ENCODE measurements around the gene PARD6B. TPM values are rescaled to one million over a fixed set of nuclear protein-coding genes. Genes with fewer than 3 reads are reported as not detected.

Gene PARD6B, protein sequence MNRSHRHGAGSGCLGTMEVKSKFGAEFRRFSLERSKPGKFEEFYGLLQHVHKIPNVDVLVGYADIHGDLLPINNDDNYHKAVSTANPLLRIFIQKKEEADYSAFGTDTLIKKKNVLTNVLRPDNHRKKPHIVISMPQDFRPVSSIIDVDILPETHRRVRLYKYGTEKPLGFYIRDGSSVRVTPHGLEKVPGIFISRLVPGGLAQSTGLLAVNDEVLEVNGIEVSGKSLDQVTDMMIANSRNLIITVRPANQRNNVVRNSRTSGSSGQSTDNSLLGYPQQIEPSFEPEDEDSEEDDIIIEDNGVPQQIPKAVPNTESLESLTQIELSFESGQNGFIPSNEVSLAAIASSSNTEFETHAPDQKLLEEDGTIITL
- 2.3 and 3.5 TPM in 2 replicates for total RNA-seq

DNA sequence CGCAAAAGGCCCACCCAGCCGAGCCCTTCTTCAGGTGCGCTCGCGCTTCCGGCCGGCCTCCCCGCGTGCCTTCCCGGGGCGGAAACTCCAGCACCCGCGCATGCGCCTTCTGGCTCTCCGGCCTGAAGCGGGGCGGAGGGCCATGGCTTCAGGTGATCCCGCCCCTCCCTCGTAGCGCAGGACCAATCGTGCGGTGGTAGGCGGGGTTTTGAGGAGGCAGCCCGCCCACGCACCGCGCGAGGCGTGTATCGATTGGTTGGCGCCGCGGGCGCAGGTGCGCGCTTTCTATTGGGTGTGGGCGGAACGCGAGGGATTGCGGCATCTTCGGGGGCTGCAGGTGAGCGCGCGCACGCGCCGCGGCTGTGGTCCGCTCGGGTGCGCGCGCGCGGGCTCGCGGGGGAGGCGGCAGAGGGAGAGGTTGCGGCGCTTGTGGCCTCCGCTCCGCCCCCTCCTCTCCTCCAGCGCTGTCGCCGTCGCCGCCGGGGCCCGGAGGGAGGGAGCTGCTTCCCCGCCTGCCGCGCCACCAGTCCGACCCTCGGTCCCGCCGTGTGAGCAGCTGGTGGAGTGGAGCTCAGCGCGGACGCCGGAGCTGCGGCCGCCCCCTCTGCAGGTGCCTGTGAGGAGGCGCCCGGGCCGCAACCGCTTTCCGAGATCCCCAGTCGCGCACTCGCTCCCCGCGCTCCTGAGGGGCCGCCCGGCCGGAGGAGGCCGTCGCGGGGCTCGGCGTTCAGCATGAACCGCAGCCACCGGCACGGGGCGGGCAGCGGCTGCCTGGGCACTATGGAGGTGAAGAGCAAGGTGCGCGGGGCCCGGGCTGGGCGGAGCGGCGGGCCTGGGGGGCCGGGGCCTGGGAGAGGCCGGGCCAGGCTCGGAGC is at the start of gene PARD6B:
Gene PARD6B, plus strand, starts transcription at position 526 of the 875 bp plus-strand sequence. Its CDS starts 207 bp downstream, at position 733.

DNA sequence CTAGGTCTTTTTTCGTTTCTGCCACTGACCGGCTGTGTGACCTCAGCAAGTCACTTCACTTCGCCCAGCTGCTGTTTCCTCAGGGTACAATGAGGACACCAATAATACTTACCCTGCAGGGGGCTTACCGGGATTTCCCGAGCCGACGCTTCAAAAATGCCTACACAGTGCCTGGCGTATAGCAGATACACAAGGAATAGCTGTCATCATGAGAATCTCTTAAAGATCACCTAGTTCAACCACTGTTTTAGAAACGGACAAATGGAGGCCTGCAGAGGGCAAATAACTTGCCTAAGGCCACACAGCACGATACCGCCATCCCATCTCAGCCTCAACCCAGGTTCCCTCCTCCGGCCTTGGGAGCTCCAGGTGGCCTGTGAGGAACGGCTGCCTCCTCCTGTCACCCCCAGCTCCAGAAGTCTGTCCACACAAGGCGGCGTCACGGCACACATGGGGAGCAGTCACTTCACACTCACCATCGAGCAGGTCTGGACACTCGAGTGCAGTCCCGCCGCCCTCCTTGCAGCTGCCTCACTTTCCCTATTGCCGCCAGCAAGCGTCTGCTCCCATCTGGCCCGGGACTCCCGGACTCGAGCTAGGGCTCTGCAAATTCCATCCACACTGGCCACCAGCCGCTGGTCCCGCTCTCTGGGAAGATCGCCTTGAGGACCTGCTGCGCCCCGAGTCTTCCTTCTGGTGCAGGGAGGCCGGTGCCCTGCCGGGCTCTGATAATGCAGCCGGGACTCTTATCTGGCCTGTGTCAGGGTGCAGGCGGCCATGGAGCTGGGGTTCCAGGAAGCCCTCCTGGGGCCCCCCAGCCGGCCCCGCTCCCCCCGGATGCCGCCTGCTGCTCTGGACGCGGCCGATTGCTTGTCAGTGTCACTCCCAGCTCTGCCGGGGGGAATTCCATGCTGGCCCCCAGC is 40.5 kb upstream of the PARD6B start, which contains the start of gene RIPOR3:
Gene RIPOR3, minus strand, starts transcription at position 893 of the 923 bp plus-strand sequence. Its CDS starts 414 bp downstream, at position 479.

DNA sequence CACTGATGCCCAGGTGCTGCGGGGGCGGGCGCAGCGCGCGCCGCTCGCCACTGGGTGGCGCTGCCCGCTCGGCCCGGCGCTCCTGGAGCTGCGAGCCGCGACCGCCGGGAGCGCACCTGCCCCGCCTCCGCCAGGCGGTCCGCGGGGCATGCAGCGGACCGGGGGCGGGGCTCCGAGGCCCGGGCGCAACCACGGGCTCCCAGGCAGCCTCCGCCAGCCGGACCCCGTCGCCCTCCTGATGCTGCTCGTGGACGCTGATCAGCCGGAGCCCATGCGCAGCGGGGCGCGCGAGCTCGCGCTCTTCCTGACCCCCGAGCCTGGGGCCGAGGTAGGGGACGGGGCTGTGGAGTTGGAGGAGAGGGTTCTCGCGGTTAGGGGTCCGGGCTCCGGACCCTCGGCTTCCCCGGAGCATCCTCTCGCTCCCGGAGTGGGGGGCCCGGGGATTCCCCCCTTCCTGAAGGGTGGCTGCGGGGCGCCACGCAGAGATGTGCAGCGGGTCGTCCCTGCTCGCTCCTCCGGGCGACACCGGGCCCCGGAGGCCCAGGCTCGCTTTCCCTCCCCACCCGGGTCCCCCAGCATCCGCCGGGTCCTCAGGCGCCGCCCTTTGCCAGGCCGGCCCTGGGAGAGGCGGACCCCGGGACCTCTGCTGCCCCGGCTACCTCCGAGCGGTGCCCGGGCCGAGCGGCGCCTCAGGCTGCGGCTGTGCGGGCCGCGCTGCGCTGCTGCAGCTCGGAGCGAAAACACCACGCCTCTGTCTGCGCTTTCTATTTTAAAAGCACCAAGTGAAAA is 63.7 kb downstream of the PARD6B start, which contains the start of gene BCAS4:
Gene BCAS4, plus strand, starts transcription at position 216 of the 789 bp plus-strand sequence. Its CDS starts 23 bp downstream, at position 239.

Other genes starting within 250 kb of the PARD6B start
- 18.7 and 24.7 TPM in 2 replicates for gene PTPN1, start 221.2 kb upstream of the PARD6B start, total RNA-seq
- gene RIPOR3, start 40.0 kb upstream of the PARD6B start, total RNA-seq, result 12.7 and 15.6 TPM in 2 replicates
- gene BCAS4, start 63.5 kb downstream of the PARD6B start, total RNA-seq, result 14.2 and 17.9 TPM in 2 replicates
- gene ADNP, start 199.9 kb downstream of the PARD6B start, total RNA-seq, result 35.7 and 36.1 TPM in 2 replicates
- gene DPM1, start 227.0 kb downstream of the PARD6B start, total RNA-seq, result 81.1 and 115 TPM in 2 replicates
- 11.0 and 13.4 TPM in 2 replicates for gene MOCS3, start 227.2 kb downstream of the PARD6B start, total RNA-seq

Measured in uterine smooth muscle cell (primary cell).